Sigmoid colon (tissue), 4 donors: Measurements from ENCODE around the gene REPS2.

Experiments used
- CTCF ChIP-seq, 4 experiments: fragments of 450-650 bp in 3 of 4; fragments of 200-600 bp in 1 of 4; IDR thresholded peaks; one replicate each; pipeline ENCODE4 v1.5.1; 2016 to 2019; ENCODE audit warnings: antibody characterized with exemption in 4 of 4, mild to moderate bottlenecking in 3 of 4, moderate library complexity in 2 of 4
- EP300 ChIP-seq, 4 donors: sonication (generic); formaldehyde crosslinking; IDR thresholded peaks; one replicate each; pipeline ENCODE4 v1.6.1; 2017; ENCODE audit warnings: antibody characterized with exemption in 4 of 4
- POLR2A ChIP-seq, 2 donors: fragments of 450-650 bp; IDR thresholded peaks; one replicate each; pipeline ENCODE4 v1.6.1; 2016; ENCODE audit warnings: antibody characterized with exemption in 2 of 2, mild to moderate bottlenecking in 2 of 2, moderate library complexity in 2 of 2
- POLR2AphosphoS5 ChIP-seq, 4 donors: sonication (generic); formaldehyde crosslinking; IDR thresholded peaks; one replicate each; pipeline ENCODE4 v1.6.1; 2017; ENCODE audit warnings: antibody characterized with exemption in 4 of 4

DNA sequence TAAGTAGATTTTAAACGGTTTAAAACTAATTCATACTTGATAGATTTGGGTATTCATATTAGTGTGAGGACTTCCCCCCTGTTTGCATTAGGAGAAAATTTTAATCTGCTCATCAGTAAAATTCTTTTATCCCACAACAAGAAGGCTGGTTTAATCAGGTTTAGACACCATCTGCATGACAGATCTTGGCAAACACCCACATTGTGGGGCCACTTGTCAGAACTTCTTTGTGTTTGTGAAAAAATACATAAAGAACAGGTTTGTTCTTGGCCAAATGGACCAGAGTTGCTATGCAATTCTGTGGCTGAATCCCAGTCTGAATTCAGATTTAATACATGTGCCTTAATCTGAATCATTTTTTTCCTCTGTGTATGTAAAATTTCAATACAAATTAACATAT, 121.1 kb downstream of the REPS2 start:
- TF ChIP-seq CTCF (IDR thresholded peaks at IDR 0.05) (no peak), POLR2A (IDR thresholded peaks at IDR 0.05) (no peak), POLR2AphosphoS5 (IDR thresholded peaks at IDR 0.05) (no peak), EP300 (IDR thresholded peaks at IDR 0.05) (no peak)
